Endodermal cell (in vitro differentiated cells): ENCODE data around the gene PIGB. TPM values are rescaled to one million over a fixed set of nuclear protein-coding genes. Genes with fewer than 3 reads are reported as not detected.
"Not testable (repeated sequence)": the region's sequence is repeated elsewhere in the genome, so short reads cannot be mapped to it uniquely, and the experiment has no call there.

Experiments
- DNase-seq: peaks from one replicate; pipeline ENCODE4 v3.0.0-alpha.2; 2017
- H3K27ac ChIP-seq: 2 replicates; pipeline ENCODE4 v1.5.1; 2013; ENCODE audit warnings: mild to moderate bottlenecking, low read depth, low read length, moderate library complexity
- H3K27me3 ChIP-seq: 2 replicates; pipeline ENCODE4 v1.6.1; 2013; ENCODE audit warnings: mild to moderate bottlenecking, low read length, moderate library complexity; ENCODE audit not compliant: insufficient read depth, control insufficient read depth, poor library complexity, severe bottlenecking
- H3K36me3 ChIP-seq: 2 replicates; pipeline ENCODE4 v1.7.0; 2013; ENCODE audit warnings: mild to moderate bottlenecking, low read length, moderate library complexity; ENCODE audit not compliant: control insufficient read depth, insufficient read depth
- H3K4me1 ChIP-seq: one replicate; pipeline ENCODE4 v1.7.0; 2013; ENCODE audit warnings: low read length; ENCODE audit not compliant: control insufficient read depth, insufficient read depth
- H3K4me3 ChIP-seq: 2 replicates; pipeline ENCODE4 v1.5.1; 2013; ENCODE audit warnings: mild to moderate bottlenecking, low read length, moderate library complexity
- H3K9ac ChIP-seq: 2 replicates; pipeline ENCODE4 v1.6.1; 2013; ENCODE audit warnings: mild to moderate bottlenecking, low read length, moderate library complexity; ENCODE audit not compliant: poor library complexity, severe bottlenecking; ENCODE audit errors: extremely low read depth
- H3K9me3 ChIP-seq: 2 replicates; pipeline ENCODE4 v1.6.1; 2013; ENCODE audit warnings: mild to moderate bottlenecking, low read length, moderate library complexity; ENCODE audit not compliant: control insufficient read depth
- H3K27ac Mint-ChIP-seq: 2 replicates; pipeline ENCODE4 v1.8.0; 2020; ENCODE audit warnings: mixed read lengths
- H3K27me3 Mint-ChIP-seq: 2 replicates; pipeline ENCODE4 v1.8.0; 2021; ENCODE audit warnings: mild to moderate bottlenecking, mixed read lengths; ENCODE audit not compliant: insufficient read depth
- H3K36me3 Mint-ChIP-seq: 2 replicates; pipeline ENCODE4 v1.8.0; 2020; ENCODE audit warnings: low read depth, mixed read lengths
- H3K4me1 Mint-ChIP-seq: 2 replicates; pipeline ENCODE4 v1.8.0; 2020; ENCODE audit warnings: mixed read lengths
- H3K4me3 Mint-ChIP-seq: 2 replicates; pipeline ENCODE4 v1.8.0; 2020; ENCODE audit warnings: mild to moderate bottlenecking, moderate library complexity, mixed read lengths
- H3K9me3 Mint-ChIP-seq: 2 replicates; pipeline ENCODE4 v1.8.0; 2020; ENCODE audit warnings: mild to moderate bottlenecking, mixed read lengths
- WGBS, 2 experiments: methylation state at CpG; one replicate each; pipeline versions ENCODE4 v1.1.5 to v1.1.7; 2013; ENCODE audit warnings: missing lambda C conversion rate in 2 of 2, mixed read lengths in 1 of 2; ENCODE audit not compliant: insufficient coverage in 1 of 2, insufficient read length in 1 of 2; 5-methylcytosine and 5-hydroxymethylcytosine counted together
- total RNA-seq, 2 donors: library from RNA; stranded (reverse); fragmentation: NEBNext Ultra II Directional in 1 of 2; extraction: Animal tissue kit (Norgen Biotek cat#: 25700) in 1 of 2; gene quantifications; 2 replicates in 1 of 2; 3 replicates in 1 of 2; pipeline ENCODE4 v1.2.1, GENCODE V29; 2021
- TF ChIP-seq, protein P1 (sequence below): fragments of 200-600 bp; sonication (generic); conservative IDR thresholded peaks from 2 replicates; pipeline ENCODE4 v1.5.0; 2021; ENCODE audit warnings: antibody characterized with exemption, mild to moderate bottlenecking

Gene PIGB
- total RNA-seq, 2 donors from 2014 or later = 9.3 to 9.4 TPM

DNA sequence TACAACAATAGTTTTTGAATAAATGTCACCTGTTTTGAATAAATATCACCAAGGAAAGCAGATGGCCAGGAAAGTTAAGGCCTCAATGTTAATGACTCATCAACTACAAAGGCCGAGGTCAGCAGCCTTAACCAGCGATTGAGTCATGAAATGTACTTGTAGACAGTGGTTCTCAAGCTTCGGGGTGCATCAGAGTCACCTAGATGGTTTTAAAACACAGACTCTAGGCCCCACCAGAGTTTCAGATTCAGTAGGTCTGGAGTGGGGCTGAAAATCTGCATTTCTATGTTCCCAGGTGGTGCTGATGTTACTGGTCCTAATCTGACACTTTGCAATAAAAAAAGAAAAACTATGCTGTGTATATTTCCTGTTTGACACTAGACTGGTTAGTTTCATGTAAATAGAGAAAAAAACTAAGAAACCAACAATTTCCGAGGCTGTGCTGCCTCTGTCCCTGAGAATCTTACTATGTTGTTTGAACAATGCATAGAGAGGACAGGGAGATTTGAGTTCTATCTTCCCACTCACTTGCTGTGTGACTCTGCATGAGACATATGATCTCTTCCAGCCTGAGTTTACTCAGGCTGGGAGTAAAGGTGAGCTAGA is 39.2 kb upstream of the PIGB start:
- no peaks in the 10 kb centered on the region for H3K27me3 ChIP-seq
- H3K27ac ChIP-seq = no peak overlapping the region
- H3K36me3 ChIP-seq = no peaks in the 10 kb centered on the region
- DNase-seq = no peak
- H3K36me3 Mint-ChIP-seq = no peaks in the 10 kb centered on the region
- H3K9me3 ChIP-seq = no peaks in the 10 kb centered on the region
- H3K27me3 Mint-ChIP-seq = no peaks in the 10 kb centered on the region
- H3K9ac ChIP-seq = no peak overlapping the region
- no peak overlapping the region for H3K27ac Mint-ChIP-seq
- peaks cover 4% of the 10 kb centered on the region for H3K4me1 ChIP-seq
- H3K4me3 ChIP-seq = no peak overlapping the region
- TF ChIP-seq, protein P1, sequence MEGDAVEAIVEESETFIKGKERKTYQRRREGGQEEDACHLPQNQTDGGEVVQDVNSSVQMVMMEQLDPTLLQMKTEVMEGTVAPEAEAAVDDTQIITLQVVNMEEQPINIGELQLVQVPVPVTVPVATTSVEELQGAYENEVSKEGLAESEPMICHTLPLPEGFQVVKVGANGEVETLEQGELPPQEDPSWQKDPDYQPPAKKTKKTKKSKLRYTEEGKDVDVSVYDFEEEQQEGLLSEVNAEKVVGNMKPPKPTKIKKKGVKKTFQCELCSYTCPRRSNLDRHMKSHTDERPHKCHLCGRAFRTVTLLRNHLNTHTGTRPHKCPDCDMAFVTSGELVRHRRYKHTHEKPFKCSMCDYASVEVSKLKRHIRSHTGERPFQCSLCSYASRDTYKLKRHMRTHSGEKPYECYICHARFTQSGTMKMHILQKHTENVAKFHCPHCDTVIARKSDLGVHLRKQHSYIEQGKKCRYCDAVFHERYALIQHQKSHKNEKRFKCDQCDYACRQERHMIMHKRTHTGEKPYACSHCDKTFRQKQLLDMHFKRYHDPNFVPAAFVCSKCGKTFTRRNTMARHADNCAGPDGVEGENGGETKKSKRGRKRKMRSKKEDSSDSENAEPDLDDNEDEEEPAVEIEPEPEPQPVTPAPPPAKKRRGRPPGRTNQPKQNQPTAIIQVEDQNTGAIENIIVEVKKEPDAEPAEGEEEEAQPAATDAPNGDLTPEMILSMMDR = no peak
- no peak overlapping the region for H3K4me3 Mint-ChIP-seq
- WGBS, 2 experiments = 90 to 94% methylated on average over 4 of the region's 4 CpGs
- H3K4me1 Mint-ChIP-seq = peaks cover 2% of the 10 kb centered on the region
- H3K9me3 Mint-ChIP-seq = no peaks in the 10 kb centered on the region

DNA sequence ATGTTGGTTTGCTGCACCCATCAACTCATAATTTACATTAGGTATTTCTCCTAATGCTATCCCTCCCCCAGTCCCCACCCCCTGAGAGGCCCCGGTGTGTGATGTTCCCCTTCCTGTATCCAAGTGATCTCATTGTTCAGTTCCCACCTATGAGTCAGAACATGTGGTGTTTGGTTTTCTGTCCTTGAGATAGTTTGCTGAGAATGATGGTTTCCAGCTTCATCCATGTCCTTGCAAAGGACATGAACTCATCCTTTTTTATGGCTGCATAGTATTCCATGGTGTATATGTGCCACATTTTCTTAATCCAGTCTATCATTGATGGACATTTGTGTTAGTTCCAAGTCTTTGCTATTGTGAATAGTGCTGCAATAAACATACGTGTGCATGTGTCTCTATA is 38.4 kb upstream of the PIGB start:
- not testable (repeated sequence) for H3K27ac Mint-ChIP-seq, H3K27ac ChIP-seq, DNase-seq, H3K9me3 Mint-ChIP-seq, H3K9me3 ChIP-seq, H3K27me3 ChIP-seq, H3K9ac ChIP-seq, H3K27me3 Mint-ChIP-seq, H3K4me3 ChIP-seq, H3K4me1 ChIP-seq, H3K36me3 Mint-ChIP-seq, H3K36me3 ChIP-seq, H3K4me3 Mint-ChIP-seq, H3K4me1 Mint-ChIP-seq
- WGBS, 2 experiments = 80 to 93% methylated on average over 1 to 2 of the region's 2 CpGs

DNA sequence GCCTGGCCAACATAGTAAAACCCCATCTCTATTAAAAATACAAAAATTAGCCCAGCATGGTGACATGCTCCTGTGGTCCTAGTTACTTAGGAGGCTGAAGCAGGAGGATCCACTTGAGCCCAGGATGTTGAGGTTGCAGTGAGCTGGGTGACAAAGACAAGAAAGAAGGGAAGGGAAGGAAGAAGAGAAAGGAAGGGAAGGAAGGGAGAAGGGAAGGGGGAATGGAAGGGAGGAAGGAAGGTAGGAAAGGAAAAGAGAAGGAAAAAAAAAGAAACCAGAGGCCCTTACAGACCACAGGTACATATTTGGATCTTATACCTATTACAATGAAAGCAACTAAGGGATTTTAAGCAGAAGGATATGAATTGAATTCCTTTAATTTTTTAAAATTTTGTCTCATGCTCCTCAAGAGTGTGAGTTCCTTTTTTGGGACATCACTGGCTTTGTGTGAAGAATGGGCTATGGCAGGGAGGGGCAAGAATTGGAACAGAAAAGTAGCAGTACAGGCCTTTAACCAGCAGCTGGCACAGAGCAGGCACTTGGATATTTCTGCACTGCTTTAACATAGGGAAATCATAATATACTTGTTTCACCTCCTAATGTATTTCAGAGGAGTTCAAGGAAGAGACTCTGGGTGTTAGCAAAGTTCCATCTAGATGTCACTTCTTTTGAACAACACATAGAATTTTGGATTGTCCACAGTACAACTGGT is 37.3 kb upstream of the PIGB start:
- Histone ChIP-seq H3K27ac (no peak overlapping the region), H3K9ac (no peak overlapping the region), H3K27me3 (no peaks in the 10 kb centered on the region), H3K4me3 (no peak overlapping the region), H3K36me3 (no peaks in the 10 kb centered on the region), H3K4me1 (peaks cover 4% of the 10 kb centered on the region), H3K9me3 (no peaks in the 10 kb centered on the region)
- Mint-ChIP-seq H3K36me3 (no peaks in the 10 kb centered on the region), H3K9me3 (no peaks in the 10 kb centered on the region), H3K4me3 (no peak overlapping the region), H3K4me1 (peaks cover 5% of the 10 kb centered on the region), H3K27me3 (no peaks in the 10 kb centered on the region), H3K27ac (no peak overlapping the region)
- TF ChIP-seq, protein P1 = no peak
- DNase-seq = no peak
